ENCODE measurements around the gene PTPN9.
"Not testable (repeated sequence)": the region's sequence is repeated elsewhere in the genome, so short reads cannot be mapped to it uniquely, and the experiment has no call there.

PTPN9 gene

GRCh38 chr15:75533945-75534344 is 45.2 kb downstream of the PTPN9 start:
- no peak overlapping the region for H3K4me3 ChIP-seq (ENCODE audit: low read length)
- H3K79me2 ChIP-seq (ENCODE audit: low read length), result 0 out of 2 replicates have a peak, but pooled peaks cover 3% of the 10 kb centered on the region
- no peaks in the 10 kb centered on the region for H4K20me1 ChIP-seq (ENCODE audit: insufficient read depth, low read length)

DNA sequence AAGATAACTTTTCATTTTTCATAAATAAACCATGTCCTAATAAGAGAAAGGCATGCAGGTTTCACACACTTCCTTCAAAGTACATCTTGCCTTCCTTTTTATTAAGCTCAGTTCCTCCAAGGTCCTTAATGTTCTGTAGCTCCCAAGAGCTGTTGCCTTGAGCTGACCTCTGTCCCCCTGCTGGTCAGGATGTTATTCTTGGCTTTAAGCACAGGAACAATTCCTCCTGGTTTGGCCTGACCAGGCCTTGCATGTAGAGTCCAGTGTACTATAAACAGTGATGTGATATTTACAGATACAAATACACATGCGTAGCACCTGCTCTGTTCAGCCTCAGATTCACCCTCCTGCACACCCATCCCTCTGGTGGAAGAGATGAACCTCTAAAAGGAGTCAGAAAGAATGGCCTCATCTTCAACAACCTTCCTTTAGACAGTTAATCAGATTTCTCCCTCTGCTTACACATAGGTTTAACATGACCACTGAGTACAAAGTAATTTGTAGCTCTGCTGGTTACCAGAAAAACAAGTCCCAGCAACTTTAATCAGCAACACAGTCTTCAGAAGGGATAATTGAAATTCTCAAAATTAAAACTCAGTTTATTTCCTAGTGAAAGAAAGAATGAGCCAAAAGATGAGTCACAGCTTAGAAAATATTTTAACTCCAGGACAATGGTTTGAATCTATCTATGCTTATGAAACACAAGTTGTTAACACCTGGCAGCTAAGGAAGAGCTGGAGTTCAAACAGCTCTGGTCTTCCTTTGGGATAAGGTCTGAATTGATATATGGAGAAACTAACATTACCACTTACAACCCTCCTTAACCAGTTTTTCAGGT is 46.5 kb downstream of the PTPN9 start:
- 0 out of 2 replicates have a peak, but pooled peaks cover 3% of the 10 kb centered on the region for H3K79me2 ChIP-seq (ENCODE audit: low read length)
- no peaks in the 10 kb centered on the region for H3K27me3 ChIP-seq (ENCODE audit: low read depth, low read length)
- H4K20me1 ChIP-seq (ENCODE audit: insufficient read depth, low read length), result no peaks in the 10 kb centered on the region
- no peak overlapping the region for H3K9ac ChIP-seq (ENCODE audit: low read length)
- H3K4me1 ChIP-seq (ENCODE audit: low read length), result no peaks in the 10 kb centered on the region
- H3K36me3 ChIP-seq (replicated peaks; ENCODE audit: low read depth, low read length), result peaks cover 2% of the 10 kb centered on the region
- TF ChIP-seq CTCF (IDR thresholded peaks at IDR 0.05; ENCODE audit: low read depth, low read length) (peak; percentile 24), EZH2phosphoT487 (IDR thresholded peaks at IDR 0.05; ENCODE audit: low read depth) (no peak)
- H3K4me2 ChIP-seq (ENCODE audit: low read length), result no peak overlapping the region
- no peak overlapping the region for H3K4me3 ChIP-seq (ENCODE audit: low read length)
- no peak overlapping the region for H3K27ac ChIP-seq (ENCODE audit: low read length)
- no peak overlapping the region for H2AFZ ChIP-seq (ENCODE audit: low read depth, low read length)
- H3K9me3 ChIP-seq (ENCODE audit: insufficient read depth, low read length), result no peaks in the 10 kb centered on the region

More at GRCh38 chr15:75533945-75534344, 45.2 kb downstream of the PTPN9 start:
- no peak overlapping the region for H3K4me2 ChIP-seq (ENCODE audit: low read length)
- H3K27me3 ChIP-seq (ENCODE audit: low read depth, low read length), result no peaks in the 10 kb centered on the region
- no peak overlapping the region for H3K9ac ChIP-seq (ENCODE audit: low read length)
- no peaks in the 10 kb centered on the region for H3K4me1 ChIP-seq (ENCODE audit: low read length)
- H2AFZ ChIP-seq (ENCODE audit: low read depth, low read length), result no peak overlapping the region
- H3K9me3 ChIP-seq (ENCODE audit: insufficient read depth, low read length), result no peaks in the 10 kb centered on the region
- no peak for TF ChIP-seq CTCF (IDR thresholded peaks at IDR 0.05; ENCODE audit: low read depth, low read length)
- no peak for TF ChIP-seq EZH2phosphoT487 (IDR thresholded peaks at IDR 0.05; ENCODE audit: low read depth)
- no peak overlapping the region for H3K27ac ChIP-seq (ENCODE audit: low read length)
- H3K36me3 ChIP-seq (replicated peaks; ENCODE audit: low read depth, low read length), result peaks cover 2% of the 10 kb centered on the region

DNA sequence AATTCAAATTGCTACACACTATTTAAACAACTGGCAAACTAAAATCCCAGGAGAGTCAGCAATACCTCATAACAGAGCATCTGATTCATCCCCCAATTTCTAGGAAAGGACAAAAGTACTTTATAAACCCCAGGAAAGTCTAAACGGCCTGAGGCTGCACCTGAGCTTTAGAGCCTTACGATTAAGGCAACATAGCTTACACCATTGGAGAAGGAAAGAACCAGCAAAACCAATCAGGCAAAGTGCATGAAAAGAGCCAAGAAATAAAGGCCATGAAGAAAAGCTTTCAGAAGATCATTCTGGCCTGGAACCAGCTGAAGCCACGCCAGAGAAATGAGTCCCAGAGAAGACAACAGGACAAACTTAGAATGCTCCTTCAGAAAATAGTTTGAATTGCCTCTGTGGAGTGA is 48.1 kb downstream of the PTPN9 start:
- H3K36me3 ChIP-seq (replicated peaks; ENCODE audit: low read depth, low read length), result peaks cover 7% of the 10 kb centered on the region
- H3K4me3 ChIP-seq (ENCODE audit: low read length), result no peak overlapping the region
- H3K9ac ChIP-seq (ENCODE audit: low read length), result no peak overlapping the region
- no peak for TF ChIP-seq EZH2phosphoT487 (IDR thresholded peaks at IDR 0.05; ENCODE audit: low read depth)
- TF ChIP-seq CTCF (IDR thresholded peaks at IDR 0.05; ENCODE audit: low read depth, low read length), result no peak
- H3K9me3 ChIP-seq (ENCODE audit: insufficient read depth, low read length), result no peaks in the 10 kb centered on the region
- H3K79me2 ChIP-seq (ENCODE audit: low read length), result 0 out of 2 replicates have a peak, but pooled peaks cover 3% of the 10 kb centered on the region
- no peak overlapping the region for H2AFZ ChIP-seq (ENCODE audit: low read depth, low read length)
- H4K20me1 ChIP-seq (ENCODE audit: insufficient read depth, low read length), result no peaks in the 10 kb centered on the region
- H3K27me3 ChIP-seq (ENCODE audit: low read depth, low read length), result no peaks in the 10 kb centered on the region
- no peak overlapping the region for H3K4me2 ChIP-seq (ENCODE audit: low read length)
- H3K4me1 ChIP-seq (ENCODE audit: low read length), result no peaks in the 10 kb centered on the region
- H3K27ac ChIP-seq (ENCODE audit: low read length), result no peak overlapping the region

DNA sequence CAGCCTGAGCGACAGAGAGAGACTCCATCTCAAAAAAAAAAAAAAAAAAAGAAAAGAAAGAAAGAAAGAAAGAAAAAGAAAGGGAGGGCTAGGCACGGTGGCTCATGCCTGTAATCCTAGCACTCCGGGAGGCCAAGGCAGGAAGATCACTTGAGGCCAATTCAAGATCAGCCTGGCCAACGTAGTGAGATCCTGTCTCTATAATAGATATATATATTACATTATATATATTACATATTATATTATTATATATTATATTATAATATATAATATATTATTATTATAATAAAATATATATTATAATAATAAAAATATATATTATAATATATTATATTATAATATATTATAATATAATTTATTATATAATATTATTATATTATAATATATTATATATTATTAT is 48.9 kb downstream of the PTPN9 start:
- Histone ChIP-seq H4K20me1 (ENCODE audit: insufficient read depth, low read length) (no peaks in the 10 kb centered on the region), H3K27me3 (ENCODE audit: low read depth, low read length) (no peaks in the 10 kb centered on the region), H3K27ac (ENCODE audit: low read length) (no peak overlapping the region), H3K4me1 (ENCODE audit: low read length) (no peaks in the 10 kb centered on the region), H3K9me3 (ENCODE audit: insufficient read depth, low read length) (no peaks in the 10 kb centered on the region), H3K4me2 (ENCODE audit: low read length) (no peak overlapping the region), H3K79me2 (ENCODE audit: low read length) (0 out of 2 replicates have a peak, but pooled peaks cover 3% of the 10 kb centered on the region), H3K9ac (ENCODE audit: low read length) (no peak overlapping the region), H3K4me3 (ENCODE audit: low read length) (no peak overlapping the region), H3K36me3 (replicated peaks; ENCODE audit: low read depth, low read length) (peaks cover 7% of the 10 kb centered on the region), H2AFZ (ENCODE audit: low read depth, low read length) (no peak overlapping the region)
- TF ChIP-seq CTCF (IDR thresholded peaks at IDR 0.05; ENCODE audit: low read depth, low read length) (no peak), EZH2phosphoT487 (IDR thresholded peaks at IDR 0.05; ENCODE audit: low read depth) (no peak)

DNA sequence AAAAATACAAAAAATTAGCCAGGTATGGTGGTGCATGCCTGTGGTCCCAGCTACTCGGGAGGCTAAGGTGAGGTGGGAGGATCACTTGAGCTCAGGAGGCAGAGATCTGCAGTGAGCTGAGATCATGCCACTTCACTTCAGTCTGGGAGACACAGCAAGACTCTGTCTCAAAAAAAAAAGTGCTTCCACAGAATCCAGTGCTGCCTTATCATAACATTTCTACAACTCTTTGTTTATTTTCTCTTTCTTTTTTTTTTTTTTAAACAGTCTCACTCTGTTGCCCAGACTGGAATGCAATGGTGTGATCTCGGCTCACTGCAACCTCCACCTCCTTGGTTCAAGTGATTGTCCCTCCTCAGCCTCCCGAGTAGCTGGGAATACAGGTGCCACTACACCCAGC is 53.4 kb downstream of the PTPN9 start:
- H3K9ac ChIP-seq (ENCODE audit: low read length); H4K20me1 ChIP-seq (ENCODE audit: insufficient read depth, low read length); H3K4me1 ChIP-seq (ENCODE audit: low read length); H3K9me3 ChIP-seq (ENCODE audit: insufficient read depth, low read length); H3K4me3 ChIP-seq (ENCODE audit: low read length); H3K27me3 ChIP-seq (ENCODE audit: low read depth, low read length); H3K4me2 ChIP-seq (ENCODE audit: low read length); H3K27ac ChIP-seq (ENCODE audit: low read length); H3K79me2 ChIP-seq (ENCODE audit: low read length); H2AFZ ChIP-seq (ENCODE audit: low read depth, low read length): not testable (repeated sequence)
- peaks cover 20% of the 10 kb centered on the region for H3K36me3 ChIP-seq (replicated peaks; ENCODE audit: low read depth, low read length)

All from OCI-LY3 (cell line).